Measurements from ENCODE around the gene NIPBL. TPM values are rescaled to one million over a fixed set of nuclear protein-coding genes. Genes with fewer than 3 reads are reported as not detected.

NIPBL gene
- total and polyA plus RNA-seq, 2 of the 8 experiments (the other 6 are each of a cell fraction or from before 2014, with no cell fraction given) = 21.1 to 53.5 TPM

GRCh38 chr5:36943584-36943983, 67.0 kb downstream of the NIPBL start (continued):
- TF ChIP-seq CHD7 (IDR thresholded peaks at IDR 0.05; ENCODE audit: insufficient replicate concordance, low read length) = no peak
- TF ChIP-seq SAP30 (IDR thresholded peaks at IDR 0.05; ENCODE audit: insufficient read depth, insufficient replicate concordance, low read length) = no peak
- TF ChIP-seq GTF2F1 (IDR thresholded peaks at IDR 0.05; ENCODE audit: borderline replicate concordance, low read depth, low read length) = no peak
- TF ChIP-seq PHF8 (conservative IDR thresholded peaks at IDR 0.05; ENCODE audit: low read depth, low read length) = no peak

Data from H1 (cell line).